Suprapubic skin (tissue), 4 donors: ENCODE results near the gene OVCH1. TPM values are rescaled to one million over a fixed set of nuclear protein-coding genes. Genes with fewer than 3 reads are reported as not detected.

Experiments
- DNase-seq, 2 donors: peaks; one replicate each; pipeline ENCODE4 v3.0.0-alpha.2; 2019; ENCODE audit warnings: low spot score in 2 of 2
- H3K27ac ChIP-seq: fragments of 200-600 bp; sonication (generic); one replicate; pipeline ENCODE4 v1.5.1; 2019
- H3K27me3 ChIP-seq: fragments of 200-600 bp; sonication (generic); one replicate; pipeline ENCODE4 v1.5.1; 2019
- H3K36me3 ChIP-seq: fragments of 200-600 bp; sonication (generic); one replicate; pipeline ENCODE4 v1.5.1; 2019
- H3K4me1 ChIP-seq: fragments of 200-600 bp; sonication (generic); one replicate; pipeline ENCODE4 v1.5.1; 2019
- H3K4me3 ChIP-seq: fragments of 200-600 bp; sonication (generic); one replicate; pipeline ENCODE4 v1.5.1; 2019; ENCODE audit warnings: mild to moderate bottlenecking
- H3K9me3 ChIP-seq: fragments of 200-600 bp; sonication (generic); one replicate; pipeline ENCODE4 v1.5.1; 2019
- CTCF ChIP-seq, 2 donors: fragments of 200-600 bp in 1 of 2; fragments of 450-650 bp in 1 of 2; sonication (generic) in 1 of 2; IDR thresholded peaks; one replicate each; pipeline ENCODE4 v1.5.1; 2016 to 2019; ENCODE audit warnings: antibody characterized with exemption in 2 of 2, mild to moderate bottlenecking in 1 of 2, moderate library complexity in 1 of 2
- EP300 ChIP-seq: sonication (generic); formaldehyde crosslinking; IDR thresholded peaks from one replicate; pipeline ENCODE4 v1.6.1; 2017; ENCODE audit warnings: antibody characterized with exemption
- POLR2A ChIP-seq, 2 donors: fragments of 450-650 bp; IDR thresholded peaks; one replicate each; pipeline ENCODE4 v1.6.1; 2017; ENCODE audit warnings: antibody characterized with exemption in 2 of 2, mild to moderate bottlenecking in 2 of 2, moderate library complexity in 2 of 2
- POLR2AphosphoS5 ChIP-seq, 3 donors: sonication (generic); formaldehyde crosslinking; IDR thresholded peaks; one replicate each; pipeline ENCODE4 v1.6.1; 2017; ENCODE audit warnings: antibody characterized with exemption in 3 of 3
- WGBS: methylation state at CpG from one replicate; pipeline ENCODE4 v1.1.5; 2018; 5-methylcytosine and 5-hydroxymethylcytosine counted together
- total RNA-seq, 4 donors: library from RNA; depleted of rRNA; stranded (reverse); fragments of >200 nt; gene quantifications; one replicate each; pipeline ENCODE4 v1.1.0, GENCODE V29; 2016

The OVCH1 gene, protein sequence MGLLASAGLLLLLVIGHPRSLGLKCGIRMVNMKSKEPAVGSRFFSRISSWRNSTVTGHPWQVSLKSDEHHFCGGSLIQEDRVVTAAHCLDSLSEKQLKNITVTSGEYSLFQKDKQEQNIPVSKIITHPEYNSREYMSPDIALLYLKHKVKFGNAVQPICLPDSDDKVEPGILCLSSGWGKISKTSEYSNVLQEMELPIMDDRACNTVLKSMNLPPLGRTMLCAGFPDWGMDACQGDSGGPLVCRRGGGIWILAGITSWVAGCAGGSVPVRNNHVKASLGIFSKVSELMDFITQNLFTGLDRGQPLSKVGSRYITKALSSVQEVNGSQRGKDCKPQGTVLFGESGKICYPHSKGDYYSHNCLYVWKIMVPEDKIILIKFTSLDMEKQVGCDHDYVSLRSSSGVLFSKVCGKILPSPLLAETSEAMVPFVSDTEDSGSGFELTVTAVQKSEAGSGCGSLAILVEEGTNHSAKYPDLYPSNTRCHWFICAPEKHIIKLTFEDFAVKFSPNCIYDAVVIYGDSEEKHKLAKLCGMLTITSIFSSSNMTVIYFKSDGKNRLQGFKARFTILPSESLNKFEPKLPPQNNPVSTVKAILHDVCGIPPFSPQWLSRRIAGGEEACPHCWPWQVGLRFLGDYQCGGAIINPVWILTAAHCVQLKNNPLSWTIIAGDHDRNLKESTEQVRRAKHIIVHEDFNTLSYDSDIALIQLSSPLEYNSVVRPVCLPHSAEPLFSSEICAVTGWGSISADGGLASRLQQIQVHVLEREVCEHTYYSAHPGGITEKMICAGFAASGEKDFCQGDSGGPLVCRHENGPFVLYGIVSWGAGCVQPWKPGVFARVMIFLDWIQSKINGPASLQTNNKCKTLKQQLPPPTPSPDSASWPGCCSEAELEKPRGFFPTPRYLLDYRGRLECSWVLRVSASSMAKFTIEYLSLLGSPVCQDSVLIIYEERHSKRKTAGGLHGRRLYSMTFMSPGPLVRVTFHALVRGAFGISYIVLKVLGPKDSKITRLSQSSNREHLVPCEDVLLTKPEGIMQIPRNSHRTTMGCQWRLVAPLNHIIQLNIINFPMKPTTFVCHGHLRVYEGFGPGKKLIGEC
- total RNA-seq = under 1 TPM in 1 of 4 donors, not detected in 3; 0.13 TPM

DNA sequence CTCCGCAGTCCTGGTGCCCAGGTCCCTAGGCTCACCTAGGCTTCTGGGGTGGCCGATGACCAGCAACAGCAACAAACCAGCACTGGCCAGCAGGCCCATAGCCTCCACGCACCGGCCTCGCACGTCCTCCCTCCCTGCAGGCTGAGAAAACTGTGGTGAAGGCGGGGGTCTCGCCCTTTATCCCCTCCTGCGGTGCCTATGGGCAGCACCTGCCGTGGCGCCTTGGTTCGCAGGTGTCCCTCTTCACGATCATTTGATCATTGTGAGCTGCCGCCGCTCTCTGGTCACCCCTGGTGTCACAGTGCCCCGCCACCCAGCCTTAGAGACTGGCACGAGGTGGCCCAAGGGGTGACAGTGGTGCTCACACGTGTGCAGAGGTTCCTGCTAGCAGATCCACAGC lies at the start of gene OVCH1:
TSS of gene OVCH1 (minus strand) at position 99 of the 400 bp plus-strand sequence. CDS start at position 99, 0 bp downstream.
- H3K27me3 ChIP-seq = no peaks in the 10 kb centered on the region
- H3K4me3 ChIP-seq = no peak within 1 kb of the TSS
- 90% methylated on average over 18 of the region's 18 CpGs for WGBS
- no peaks in the 10 kb centered on the region for H3K4me1 ChIP-seq
- H3K36me3 ChIP-seq = no peaks in the 10 kb centered on the region
- H3K9me3 ChIP-seq = no peaks in the 10 kb centered on the region
- TF ChIP-seq CTCF (IDR thresholded peaks at IDR 0.05) (no peak), EP300 (no peak), POLR2AphosphoS5 (IDR thresholded peaks at IDR 0.05) (no peak), POLR2A (IDR thresholded peaks at IDR 0.05) (no peak)
- DNase-seq = no peak
- H3K27ac ChIP-seq = no peak within 1 kb of the TSS

DNA sequence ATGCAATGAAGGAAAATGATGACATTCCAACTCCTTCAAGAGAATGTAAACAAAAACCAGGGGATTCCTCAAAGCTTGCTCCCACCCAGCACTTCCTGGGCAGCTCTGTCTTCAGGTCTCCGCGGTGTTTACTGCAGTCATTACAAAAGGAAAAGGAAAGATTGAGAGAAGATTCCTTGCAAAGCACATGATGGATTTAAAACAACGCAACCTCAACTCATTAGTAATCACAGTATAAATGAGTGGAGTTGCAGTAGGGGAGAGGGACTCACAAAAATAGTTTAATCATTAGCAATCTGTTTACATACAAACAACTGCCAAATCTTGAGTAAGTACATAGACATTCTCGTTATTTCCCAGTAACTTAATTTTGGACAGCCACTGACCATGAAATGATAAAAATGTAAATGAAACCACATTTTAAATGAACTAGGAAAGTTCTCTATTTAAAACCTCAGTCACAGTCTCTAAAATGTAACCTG lies 49.7 kb upstream of the OVCH1 start:
- WGBS = 58% methylated on average over 4 of the region's 4 CpGs
- H3K9me3 ChIP-seq = no peaks in the 10 kb centered on the region
- H3K36me3 ChIP-seq = no peaks in the 10 kb centered on the region
- DNase-seq = no peak
- H3K27ac ChIP-seq = no peak overlapping the region
- H3K27me3 ChIP-seq = no peaks in the 10 kb centered on the region
- no peak for TF ChIP-seq POLR2A (IDR thresholded peaks at IDR 0.05)
- no peak for TF ChIP-seq POLR2AphosphoS5 (IDR thresholded peaks at IDR 0.05)
- no peak for TF ChIP-seq EP300
- TF ChIP-seq CTCF (IDR thresholded peaks at IDR 0.05) = no peak
- peaks cover 14% of the 10 kb centered on the region for H3K4me1 ChIP-seq
- no peak overlapping the region for H3K4me3 ChIP-seq

DNA sequence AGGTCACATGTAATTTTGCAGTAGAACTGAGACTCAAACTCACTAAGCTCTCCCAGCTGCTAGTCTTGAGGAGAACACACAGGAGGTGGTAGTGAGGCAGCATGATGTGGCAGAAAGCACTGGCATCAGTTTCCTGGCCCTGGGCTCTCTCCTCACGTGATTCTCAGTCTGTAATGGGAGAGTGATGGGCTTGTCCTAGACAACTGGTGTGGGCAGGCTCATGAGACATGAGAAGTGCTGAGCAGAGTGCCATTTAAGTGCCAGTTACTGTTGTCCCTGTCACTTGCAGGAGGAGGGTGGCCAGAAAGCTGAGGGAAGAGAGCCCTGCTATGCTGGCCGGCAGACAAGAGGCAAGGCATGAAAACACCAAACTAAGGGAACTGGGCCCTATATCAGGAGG lies 48.5 kb upstream of the OVCH1 start:
- no peak for DNase-seq
- Histone ChIP-seq H3K9me3 (no peaks in the 10 kb centered on the region), H3K4me3 (no peak overlapping the region), H3K4me1 (peaks cover 14% of the 10 kb centered on the region), H3K36me3 (no peaks in the 10 kb centered on the region), H3K27me3 (no peaks in the 10 kb centered on the region), H3K27ac (no peak overlapping the region)
- TF ChIP-seq POLR2A (IDR thresholded peaks at IDR 0.05) (no peak), POLR2AphosphoS5 (IDR thresholded peaks at IDR 0.05) (no peak), EP300 (no peak), CTCF (IDR thresholded peaks at IDR 0.05) (no peak)
- WGBS = 75% methylated on average over 2 of the region's 2 CpGs

DNA sequence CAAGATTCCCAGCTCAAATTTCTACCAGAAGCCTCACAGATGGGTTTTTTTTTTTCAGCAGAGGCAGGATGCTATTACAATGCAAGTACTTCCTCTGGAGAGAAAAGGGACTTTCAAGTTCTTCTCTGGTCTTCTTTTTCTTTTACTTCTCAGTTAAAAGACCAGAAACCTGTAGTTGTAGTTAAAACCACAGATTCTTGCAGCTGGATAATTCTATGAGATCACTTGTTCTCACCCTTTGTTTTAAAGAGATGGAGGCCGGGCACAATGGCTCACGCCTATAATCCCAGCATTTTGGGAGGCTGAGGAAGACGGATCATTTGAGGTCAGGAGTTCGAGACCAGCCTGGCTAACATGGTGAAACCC lies 47.6 kb upstream of the OVCH1 start:
- Histone ChIP-seq H3K4me1 (peaks cover 14% of the 10 kb centered on the region), H3K36me3 (no peaks in the 10 kb centered on the region), H3K27me3 (no peaks in the 10 kb centered on the region), H3K4me3 (no peak overlapping the region), H3K9me3 (no peaks in the 10 kb centered on the region), H3K27ac (no peak overlapping the region)
- DNase-seq = no peak
- WGBS = 86% methylated on average over 4 of the region's 4 CpGs
- no peak for TF ChIP-seq POLR2A (IDR thresholded peaks at IDR 0.05)
- TF ChIP-seq POLR2AphosphoS5 (IDR thresholded peaks at IDR 0.05) = no peak
- TF ChIP-seq EP300 = no peak
- no peak for TF ChIP-seq CTCF (IDR thresholded peaks at IDR 0.05)
